Fibroblast of lung (primary cell): Measurements from ENCODE around the gene CHTF18.

ENCODE experiments used
- EZH2 ChIP-seq: IDR thresholded peaks from 2 replicates; pipeline ENCODE4 v1.5.1; 2012; ENCODE audit warnings: low read length, control low read depth, mild to moderate bottlenecking; ENCODE audit errors: missing control alignments
- TF ChIP-seq, protein P1 (sequence below), 2 donors: IDR thresholded peaks in 1 of 2; conservative IDR thresholded peaks in 1 of 2; 1 replicate in 1 of 2; 2 replicates in 1 of 2; pipeline ENCODE4 v1.5.1; 2011 to 2012; ENCODE audit warnings: low read length in 2 of 2, control low read depth in 1 of 2, inconsistent platforms in 1 of 2, low read depth in 1 of 2, mild to moderate bottlenecking in 1 of 2

DNA sequence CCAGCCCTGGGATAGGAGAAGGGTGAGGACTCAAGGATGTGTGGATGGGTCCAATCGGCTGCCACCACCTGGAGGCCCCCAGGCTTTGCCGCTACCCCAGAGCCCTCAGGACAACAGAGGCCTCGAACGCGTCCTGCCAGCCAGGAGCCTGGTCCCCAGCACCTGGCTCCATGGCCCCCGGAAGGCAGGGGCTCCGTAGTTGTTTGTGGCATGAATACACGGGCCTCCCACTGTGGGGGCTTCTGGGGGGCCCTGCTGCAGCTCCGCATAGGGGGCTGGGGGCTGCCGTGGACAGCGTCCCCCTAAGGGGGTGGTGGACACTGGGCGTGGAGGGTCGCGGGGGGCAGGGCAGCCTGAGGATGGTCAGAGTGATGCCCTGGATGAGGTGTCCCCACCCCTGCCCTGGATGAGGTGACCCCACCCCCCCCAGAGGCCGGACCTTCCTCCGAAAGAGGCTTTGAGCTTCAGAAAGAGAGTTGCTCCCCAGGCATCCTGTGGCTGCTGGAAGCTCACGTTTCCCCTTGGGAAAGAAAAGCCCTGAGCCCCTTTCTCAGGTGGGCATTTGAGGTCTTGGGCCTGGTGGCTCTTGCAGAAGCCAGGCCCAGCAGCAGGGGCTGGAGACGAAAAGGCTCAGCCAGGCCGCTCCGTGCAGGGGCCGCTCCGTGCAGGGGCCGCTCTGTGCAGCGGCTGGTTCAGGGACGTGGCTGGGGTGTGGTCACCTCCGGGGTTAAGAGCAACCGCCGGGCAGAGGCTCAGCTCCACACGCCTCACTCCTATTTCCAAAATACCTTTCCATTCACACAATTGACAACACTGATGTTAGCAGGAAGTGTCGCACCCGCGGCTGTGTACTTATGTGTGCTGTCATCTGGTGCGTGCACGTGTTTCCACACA lies 52.4 kb downstream of the CHTF18 start:
- TF ChIP-seq, protein P1, sequence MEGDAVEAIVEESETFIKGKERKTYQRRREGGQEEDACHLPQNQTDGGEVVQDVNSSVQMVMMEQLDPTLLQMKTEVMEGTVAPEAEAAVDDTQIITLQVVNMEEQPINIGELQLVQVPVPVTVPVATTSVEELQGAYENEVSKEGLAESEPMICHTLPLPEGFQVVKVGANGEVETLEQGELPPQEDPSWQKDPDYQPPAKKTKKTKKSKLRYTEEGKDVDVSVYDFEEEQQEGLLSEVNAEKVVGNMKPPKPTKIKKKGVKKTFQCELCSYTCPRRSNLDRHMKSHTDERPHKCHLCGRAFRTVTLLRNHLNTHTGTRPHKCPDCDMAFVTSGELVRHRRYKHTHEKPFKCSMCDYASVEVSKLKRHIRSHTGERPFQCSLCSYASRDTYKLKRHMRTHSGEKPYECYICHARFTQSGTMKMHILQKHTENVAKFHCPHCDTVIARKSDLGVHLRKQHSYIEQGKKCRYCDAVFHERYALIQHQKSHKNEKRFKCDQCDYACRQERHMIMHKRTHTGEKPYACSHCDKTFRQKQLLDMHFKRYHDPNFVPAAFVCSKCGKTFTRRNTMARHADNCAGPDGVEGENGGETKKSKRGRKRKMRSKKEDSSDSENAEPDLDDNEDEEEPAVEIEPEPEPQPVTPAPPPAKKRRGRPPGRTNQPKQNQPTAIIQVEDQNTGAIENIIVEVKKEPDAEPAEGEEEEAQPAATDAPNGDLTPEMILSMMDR (conservative IDR thresholded peaks at IDR 0.05 in 1 of 2, IDR thresholded peaks at IDR 0.05 in 1 of 2; ENCODE audit: low read depth in 1 of 2, low read length in 2 of 2), result no peak
- TF ChIP-seq EZH2, result no peak
